NCI-H2029 treated with DMSO at 0.1 percent for 48 hours (cell line): ENCODE results near the gene DENND4B.
"Not testable (repeated sequence)": the region's sequence is repeated elsewhere in the genome, so short reads cannot be mapped to it uniquely, and the experiment has no call there.

Experiments used
- DNase-seq: peaks from one replicate; lab custom pipeline; 2025; lab: John Stamatoyannopoulos, UW

Gene DENND4B

DNA sequence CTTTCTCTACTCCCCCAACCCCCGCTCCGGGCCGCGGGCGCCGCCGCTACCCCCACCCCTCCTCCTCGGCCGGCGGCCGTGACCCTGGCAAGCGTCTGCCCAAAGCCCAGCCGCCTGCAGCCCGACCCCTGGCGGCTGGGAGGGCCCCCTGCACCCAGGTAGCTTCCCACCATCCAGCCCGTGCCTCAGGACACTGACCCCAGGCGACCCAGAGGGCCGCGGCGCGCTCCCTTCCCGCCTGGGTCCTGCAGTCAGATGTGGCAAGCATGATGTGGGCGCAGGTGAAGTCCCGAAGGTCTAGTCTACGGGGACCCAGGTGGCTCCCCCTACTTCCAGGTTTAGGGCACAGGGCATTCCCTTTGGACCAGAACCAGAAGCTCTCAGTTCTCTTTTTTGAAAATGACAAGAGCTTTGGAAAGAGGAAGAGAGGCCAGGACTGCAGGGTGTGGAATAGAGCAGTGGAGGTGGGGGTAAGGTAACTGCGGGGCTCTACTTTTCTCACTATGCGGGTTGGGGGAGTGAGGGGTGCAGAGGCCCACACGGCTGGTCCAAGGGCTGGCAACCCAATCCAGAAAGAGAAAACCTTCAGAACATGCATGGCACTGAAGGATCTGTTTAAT lies at the start of gene DENND4B:
Gene DENND4B (minus strand): TSS at position 97 of the 620 bp plus-strand sequence. CDS start 2,344 bp downstream, outside the sequence.
- DNase-seq = peak; percentile 48

DNA sequence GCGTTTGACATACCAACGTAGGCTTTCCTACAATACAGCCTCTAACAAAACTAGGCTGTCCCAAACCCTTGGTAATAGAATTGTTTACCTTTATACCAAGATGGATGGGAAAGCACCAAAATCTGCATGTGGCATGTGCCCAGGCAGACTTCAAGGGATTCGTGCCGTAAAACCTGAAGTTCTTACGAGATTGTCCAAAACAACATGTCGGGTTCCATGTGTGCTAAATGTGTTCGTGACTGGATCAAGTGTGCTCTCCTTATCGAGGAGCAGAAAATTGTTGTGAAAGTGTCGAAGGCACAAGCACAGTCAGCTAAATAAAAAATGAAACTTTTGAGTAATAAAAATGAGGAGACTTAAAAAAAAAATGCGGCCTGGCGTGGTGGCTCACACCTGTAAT lies 49.1 kb upstream of the DENND4B start:
- no peak for DNase-seq

- DNase-seq = no peak
These were observed 48.7 kb upstream of the DENND4B start for GRCh38 chr1:153995202-153995601.

DNA sequence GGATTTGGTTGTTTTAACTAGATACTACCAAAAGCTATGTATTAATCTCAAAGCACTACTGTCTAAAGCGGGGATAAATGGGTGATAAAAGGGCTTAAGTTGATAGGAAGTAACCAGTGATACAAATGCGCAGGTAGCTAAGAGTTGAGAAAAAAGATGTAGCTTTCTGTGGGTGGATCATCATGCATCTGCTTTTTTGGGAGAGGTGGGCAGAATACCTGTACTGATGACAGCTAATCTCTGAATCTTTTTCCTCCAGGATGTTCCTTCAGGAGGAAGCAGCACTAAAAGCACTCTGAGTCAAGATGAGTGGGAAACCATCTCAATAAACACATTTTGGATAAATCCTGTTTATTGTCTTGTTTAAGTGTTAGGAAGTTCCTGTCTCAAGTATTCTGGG lies 45.3 kb upstream of the DENND4B start:
- DNase-seq = no peak

DNA sequence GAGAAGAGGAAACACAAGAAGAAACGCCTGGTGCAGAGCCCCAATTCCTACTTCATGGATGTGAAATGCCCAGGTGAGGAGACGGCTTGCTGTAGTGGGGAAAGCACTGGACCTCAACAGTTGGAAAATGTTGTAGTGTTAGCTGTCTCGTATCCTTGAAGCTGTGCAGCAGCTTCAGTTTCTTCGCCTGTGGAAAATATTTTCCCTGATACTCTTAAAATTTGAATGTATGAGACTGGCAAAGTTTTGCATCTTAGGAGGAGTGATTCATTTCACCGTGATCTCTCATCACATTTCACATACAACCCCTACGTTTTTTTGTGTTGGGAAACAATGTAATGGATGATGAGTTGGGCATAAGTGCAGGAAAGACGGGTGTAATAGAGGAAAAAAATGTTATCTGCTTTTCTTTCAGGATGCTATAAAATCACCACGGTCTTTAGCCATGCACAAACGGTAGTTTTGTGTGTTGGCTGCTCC lies 44.7 kb upstream of the DENND4B start:
- no peak for DNase-seq

DNA sequence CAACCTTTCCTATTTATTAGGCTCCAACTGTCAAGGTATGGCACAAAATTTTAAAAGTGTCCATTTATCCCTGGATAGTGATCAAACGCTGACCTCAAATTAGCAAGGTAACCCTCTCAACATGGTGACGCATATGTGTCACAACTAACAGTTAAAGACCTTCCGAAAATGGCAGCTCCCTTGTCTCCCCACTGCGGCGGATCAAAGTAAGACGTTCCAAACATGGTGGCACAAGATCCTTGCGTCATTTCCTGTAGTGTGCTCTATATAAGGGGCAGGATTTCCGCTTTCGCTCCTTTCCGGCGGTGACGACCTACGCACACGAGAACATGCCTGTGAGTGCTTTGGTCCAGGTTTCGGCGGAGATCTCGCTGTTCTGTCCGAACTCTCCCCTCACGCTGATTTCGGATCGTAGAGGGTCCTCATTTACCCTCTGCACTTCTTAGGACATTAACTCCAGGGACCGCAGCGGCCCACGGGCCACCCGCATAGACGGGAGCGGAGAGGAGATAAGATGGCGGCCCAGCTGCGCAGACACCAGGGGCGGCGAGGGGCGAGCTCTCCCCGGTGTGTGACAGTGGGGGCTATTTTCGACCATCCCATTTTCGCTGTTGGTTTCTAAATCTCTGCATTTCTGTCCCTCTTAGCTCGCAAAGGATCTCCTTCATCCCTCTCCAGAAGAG lies 44.1 kb upstream of the DENND4B start, which contains the start of gene RPS27:
Gene RPS27 (plus strand): TSS at position 295 of the 683 bp plus-strand sequence. CDS start 35 bp downstream, at position 330.
- DNase-seq = peak; percentile 98

DNA sequence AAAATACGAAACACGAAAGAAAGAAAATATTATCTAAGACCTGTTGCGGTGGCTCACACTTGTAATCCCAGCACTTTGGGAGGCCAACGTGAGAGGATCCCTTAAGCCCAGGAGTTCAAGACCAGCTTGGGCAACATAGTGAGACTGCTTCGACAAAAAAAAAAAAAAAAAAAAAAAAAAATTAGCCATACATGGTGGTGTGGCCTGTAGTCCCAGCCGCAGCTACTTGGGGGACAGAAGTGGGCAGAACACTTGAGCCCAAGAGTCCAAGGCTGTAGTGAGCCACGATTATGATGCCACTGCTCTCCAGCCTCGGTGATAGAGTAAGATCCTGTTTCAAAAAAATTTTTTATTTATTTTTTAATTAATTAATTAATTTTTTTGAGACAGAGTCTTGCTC lies 41.1 kb upstream of the DENND4B start:
- DNase-seq = no peak

DNA sequence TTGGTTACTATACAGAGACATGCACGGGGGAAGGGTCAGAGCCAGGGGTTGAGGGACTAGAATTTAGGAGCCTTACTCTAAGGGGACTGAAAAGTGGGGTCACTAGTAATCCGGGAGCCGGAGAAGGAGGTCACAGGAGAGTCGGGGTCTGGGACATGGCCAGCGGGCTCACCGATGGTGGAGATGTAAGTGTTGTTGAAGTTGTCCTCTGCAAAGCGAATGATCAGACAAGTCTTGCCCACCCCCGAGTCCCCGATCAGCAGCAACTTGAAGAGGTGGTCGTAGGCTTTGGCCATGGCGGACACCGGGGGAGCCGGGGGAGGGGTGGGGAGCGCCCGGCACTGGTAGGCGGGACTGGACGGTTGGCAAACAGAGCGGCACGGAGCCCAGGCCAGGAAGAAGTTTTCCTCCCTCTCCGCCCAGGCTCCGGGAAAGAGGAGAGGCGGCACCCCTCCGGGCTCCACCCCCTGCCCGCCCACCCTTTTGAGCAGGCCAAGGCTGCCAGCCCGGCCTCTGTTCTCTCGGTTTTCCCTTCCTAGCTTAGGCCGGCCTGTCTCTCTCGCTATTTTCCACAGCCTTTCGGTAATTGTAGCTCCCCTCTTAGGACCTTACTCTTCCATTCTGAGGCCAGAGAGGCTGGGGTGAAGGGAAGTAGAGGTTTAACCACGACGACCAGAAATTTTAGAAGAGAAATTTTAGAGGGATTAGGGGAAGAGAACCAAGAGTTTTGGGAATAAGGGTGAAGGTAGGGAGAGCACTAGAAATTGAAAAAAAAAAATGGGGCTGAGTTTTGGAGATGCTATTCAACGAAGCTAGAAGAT lies 39.6 kb upstream of the DENND4B start, which contains the start of gene RAB13:
Gene RAB13 (minus strand): TSS at position 399 of the 821 bp plus-strand sequence. CDS start 103 bp downstream, at position 296.
- DNase-seq = peak; percentile 56

DNA sequence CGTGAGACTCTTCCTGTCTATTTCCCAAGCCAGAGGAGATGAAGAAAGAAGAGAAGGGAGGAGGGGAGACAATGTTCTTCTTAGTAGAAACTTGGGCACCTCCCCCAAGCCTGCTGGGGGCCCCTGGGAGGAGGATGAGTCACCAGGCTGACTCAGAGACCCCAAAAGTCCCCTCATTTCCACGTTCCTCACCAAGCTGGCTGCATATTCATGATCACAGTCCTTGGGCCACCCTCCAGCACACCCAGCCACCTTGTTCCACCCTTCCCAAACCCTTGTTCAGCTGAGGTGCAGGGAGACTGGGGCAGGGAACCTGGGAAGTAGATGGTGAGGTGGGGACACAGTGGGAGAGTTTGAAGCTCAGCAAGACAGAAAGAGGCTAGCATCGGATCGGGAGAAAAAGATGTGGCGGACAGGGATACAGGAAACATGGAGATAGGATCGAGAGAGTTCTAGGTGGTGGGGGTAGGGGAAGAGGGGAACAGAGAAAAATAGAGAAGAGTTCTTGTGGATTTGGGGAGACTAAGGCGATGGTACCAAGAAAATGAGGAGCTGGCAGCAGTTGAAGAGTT lies 38.9 kb upstream of the DENND4B start:
- no peak for DNase-seq

DNA sequence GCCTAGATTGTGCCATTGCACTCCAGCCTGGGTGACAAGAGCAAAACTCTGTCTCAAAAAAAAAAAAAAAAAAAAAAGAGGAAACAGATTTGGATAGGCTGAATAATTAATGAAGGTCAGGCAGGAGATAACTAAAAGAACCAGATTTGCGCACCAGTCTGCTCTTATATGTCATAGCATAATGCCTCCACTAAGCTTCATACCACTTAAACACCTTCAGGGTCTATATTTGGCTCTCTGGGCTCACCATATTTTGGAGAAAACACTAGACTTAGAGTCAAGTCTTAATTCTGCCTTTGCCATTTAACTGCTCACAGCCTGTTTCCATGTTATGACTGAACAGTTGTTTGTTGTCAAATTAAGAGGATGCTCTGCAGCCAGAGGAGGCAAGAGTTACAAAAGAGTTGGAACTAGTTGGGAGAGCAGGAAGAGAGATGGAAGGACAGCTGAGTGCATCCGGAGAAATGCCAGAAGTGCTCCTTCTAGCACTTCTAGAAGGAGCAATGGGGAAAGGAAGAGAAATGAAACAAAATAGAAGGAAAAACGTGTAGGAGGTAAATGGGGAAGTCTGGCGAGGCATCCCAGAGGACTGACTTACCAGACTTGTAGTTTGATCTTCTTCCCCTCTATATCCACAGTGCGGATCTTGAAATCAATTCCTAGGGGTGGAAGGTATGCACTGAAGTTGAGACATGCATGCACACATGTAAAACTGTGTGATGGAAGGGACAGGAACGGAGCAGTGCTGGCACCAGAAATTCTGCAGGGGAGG lies 37.8 kb upstream of the DENND4B start:
- DNase-seq = no peak

GRCh38 chr1:153981735-153982134 lies 35.2 kb upstream of the DENND4B start:
- DNase-seq = not testable (repeated sequence)

- not testable (repeated sequence) for DNase-seq
These were observed 32.6 kb upstream of the DENND4B start for GRCh38 chr1:153979091-153979490.

- DNase-seq = no peak
These were observed 31.9 kb upstream of the DENND4B start for GRCh38 chr1:153978274-153978909.

DNA sequence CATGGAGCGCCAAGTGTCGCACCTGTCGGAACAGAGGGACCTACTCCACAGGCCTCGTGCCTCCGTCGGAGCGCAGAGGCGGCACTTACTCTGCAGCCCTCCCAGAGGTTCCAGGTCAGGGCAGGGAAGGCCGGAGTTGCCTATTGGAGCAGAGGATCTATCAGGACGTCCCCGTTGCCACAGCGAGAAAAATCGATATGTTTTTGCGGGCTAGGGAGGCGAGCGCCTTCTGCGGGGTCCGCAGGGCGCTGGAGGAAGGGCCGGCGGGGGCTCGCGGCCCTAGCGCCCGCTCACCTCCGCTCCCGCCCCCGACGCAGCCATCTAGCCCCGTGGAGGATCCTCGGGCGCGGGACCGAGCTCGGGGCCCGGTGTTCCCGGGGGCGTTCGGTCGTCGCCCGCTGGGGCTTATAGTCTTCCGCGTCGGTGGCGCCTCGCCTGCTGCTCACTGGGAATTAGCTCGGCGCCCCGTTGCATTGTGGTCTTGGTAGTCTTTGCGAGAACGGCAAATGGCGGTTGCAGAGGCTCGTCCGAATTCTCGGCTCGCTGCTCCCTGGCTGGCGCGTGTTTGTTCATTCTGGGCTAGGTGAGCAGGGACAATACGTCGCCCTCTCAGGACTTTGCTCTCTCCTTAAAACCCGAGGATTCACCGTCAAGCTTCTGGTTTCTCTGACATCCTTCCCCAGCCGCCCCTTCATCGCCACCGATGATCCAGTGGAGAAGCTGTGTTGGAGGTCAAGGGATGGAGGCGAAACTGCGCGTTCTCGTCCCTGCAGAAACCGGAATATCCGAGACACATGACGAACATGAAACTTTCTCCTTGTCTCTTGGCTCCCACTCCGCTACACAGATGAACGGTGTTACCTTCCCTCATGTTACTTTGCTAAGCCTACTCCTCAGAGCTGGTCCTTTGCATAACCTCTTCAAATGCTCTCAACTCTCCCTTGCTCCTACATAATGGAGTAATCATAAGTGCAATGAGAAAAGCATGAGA lies 31.0 kb upstream of the DENND4B start, which contains the start of gene JTB:
Gene JTB (minus strand): TSS at position 425 of the 991 bp plus-strand sequence. CDS start 422 bp downstream, at position 3.
- DNase-seq = peak; percentile 65

GRCh38 chr1:153976819-153977249 lies 30.3 kb upstream of the DENND4B start:
- DNase-seq = no peak

GRCh38 chr1:153973525-153973924 lies 27.0 kb upstream of the DENND4B start:
- DNase-seq = no peak

DNA sequence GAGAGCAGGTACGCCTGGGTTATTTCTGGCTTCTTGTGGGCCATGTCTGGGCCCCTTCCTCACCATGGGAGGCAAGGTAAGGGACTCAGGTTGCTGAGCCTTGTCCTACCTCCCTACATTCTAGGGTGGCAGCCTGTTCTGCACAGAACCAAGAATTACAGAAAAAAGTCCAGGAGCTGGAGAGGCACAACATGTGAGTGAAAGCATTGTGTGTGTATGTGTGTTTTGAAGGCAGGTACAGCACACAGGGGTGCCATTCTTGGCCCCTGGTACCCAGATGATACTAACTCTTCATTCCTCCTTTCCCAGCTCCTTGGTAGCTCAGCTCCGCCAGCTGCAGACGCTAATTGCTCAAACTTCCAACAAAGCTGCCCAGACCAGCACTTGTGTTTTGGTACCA lies 26.6 kb upstream of the DENND4B start:
- no peak for DNase-seq

DNA sequence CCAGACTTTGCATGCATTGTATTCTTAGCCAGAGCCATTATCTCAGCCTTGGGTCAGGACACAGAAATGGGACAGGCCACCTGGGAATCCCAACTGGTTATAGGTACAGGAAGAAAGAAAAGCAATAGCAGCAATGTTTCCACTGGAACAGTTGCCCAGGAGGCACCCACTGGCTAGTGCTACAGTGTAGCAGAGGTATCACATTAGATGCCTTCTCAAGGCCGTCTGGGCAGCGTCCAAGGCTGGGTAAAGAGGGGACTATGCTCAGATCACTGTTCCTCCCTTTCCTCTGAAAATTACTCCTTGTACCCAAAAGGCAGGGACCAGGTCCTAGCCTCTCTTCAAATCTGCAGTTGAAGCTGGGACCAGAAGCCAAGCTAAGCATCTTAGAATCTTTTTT lies 23.8 kb upstream of the DENND4B start:
- no peak for DNase-seq

DNA sequence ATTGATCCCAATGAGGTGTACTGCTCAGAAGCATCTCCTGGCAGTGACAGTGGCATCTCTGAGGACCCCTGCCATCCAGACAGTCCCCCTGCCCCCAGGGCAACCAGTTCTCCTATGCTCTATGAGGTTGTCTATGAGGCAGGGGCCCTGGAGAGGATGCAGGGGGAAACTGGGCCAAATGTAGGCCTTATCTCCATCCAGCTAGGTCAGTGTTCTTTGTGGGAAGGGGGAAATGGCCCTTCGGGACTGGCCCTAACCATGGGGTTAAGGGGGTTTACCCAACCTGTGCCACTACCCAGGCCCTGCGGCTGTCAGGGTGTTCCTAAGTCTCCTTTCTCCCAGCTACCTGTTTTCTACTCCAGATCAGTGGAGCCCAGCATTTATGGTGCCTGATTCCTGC lies 22.5 kb upstream of the DENND4B start:
- DNase-seq = no peak
